Spleen (tissue), 7 donors: ENCODE measurements around the gene CAPRIN2.

Source experiments
- CTCF ChIP-seq, 11 experiments: fragments of 200-600 bp in 7 of 11; fragments of 450-650 bp in 4 of 11; sonication (generic) in 4 of 11; IDR thresholded peaks in 8 of 11; conservative IDR thresholded peaks in 3 of 11; 1 replicate in 7 of 11; 2 replicates in 4 of 11; pipeline versions ENCODE4 v1.4.0 to v1.8.0; 2016 to 2021; ENCODE audit warnings: antibody characterized with exemption in 11 of 11, inconsistent platforms in 4 of 11, mild to moderate bottlenecking in 1 of 11
- POLR2A ChIP-seq, 3 donors: fragments of 450-650 bp; IDR thresholded peaks; one replicate each; pipeline ENCODE4 v1.5.1; 2017; ENCODE audit warnings: antibody characterized with exemption in 3 of 3, mild to moderate bottlenecking in 1 of 3
- donor health status: DM: no; HTN: no; CAD: no; lungs with moderate emphysema.
- donor health status: DM: no; HTN: no; CAD: no.
- donor health status: DM: no; HTN: no; CAD: no.

- TF ChIP-seq CTCF (IDR thresholded peaks at IDR 0.05 in 8 of 11, conservative IDR thresholded peaks at IDR 0.05 in 3 of 11) (no peak), POLR2A (IDR thresholded peaks at IDR 0.05) (no peak)
Measured at GRCh38 chr12:30696486-30696885, 58.3 kb downstream of the CAPRIN2 start.
